GM23338 (cell line): ENCODE results near the gene ANKRD27. TPM values are rescaled to one million over a fixed set of nuclear protein-coding genes. Genes with fewer than 3 reads are reported as not detected.

Source experiments
- ATAC-seq: fragments of 200-7000 bp; cut with Tn5 transposase; 3 replicates; pipeline ENCODE4 v1.9.1; 2020
- DNase-seq: peaks from one replicate; pipeline ENCODE4 v3.0.0-alpha.2; 2015; ENCODE audit warnings: low spot score
- H2AFZ ChIP-seq: fragments of 200-600 bp; sonication (generic); 2 replicates; pipeline ENCODE4 v1.8.0; 2016; ENCODE audit warnings: antibody characterized with exemption, mild to moderate bottlenecking, moderate library complexity
- H3F3A ChIP-seq: fragments of 200-600 bp; sonication (generic); replicated peaks from 2 replicates; pipeline ENCODE4 v1.8.0; 2017; ENCODE audit warnings: antibody characterized with exemption, mixed run types, low read depth
- H3K27ac ChIP-seq: fragments of 200-600 bp; sonication (generic); 2 replicates; pipeline ENCODE4 v1.6.1; 2016; ENCODE audit warnings: low read depth
- H3K27me3 ChIP-seq: fragments of 200-600 bp; sonication (generic); 2 replicates; pipeline ENCODE4 v1.8.0; 2016; ENCODE audit warnings: mild to moderate bottlenecking, mixed run types, moderate library complexity; ENCODE audit not compliant: insufficient read depth
- H3K36me3 ChIP-seq: fragments of 200-600 bp; sonication (generic); 2 replicates; pipeline ENCODE4 v1.8.0; 2016; ENCODE audit warnings: mild to moderate bottlenecking; ENCODE audit not compliant: insufficient read depth
- H3K4me1 ChIP-seq: fragments of 200-600 bp; sonication (generic); 2 replicates; pipeline ENCODE4 v1.8.0; 2016; ENCODE audit warnings: mild to moderate bottlenecking, moderate library complexity; ENCODE audit not compliant: insufficient read depth
- H3K4me2 ChIP-seq: fragments of 200-600 bp; sonication (generic); 2 replicates; pipeline ENCODE4 v1.7.1; 2017; ENCODE audit warnings: mixed run types
- H3K4me3 ChIP-seq: fragments of 200-600 bp; sonication (generic); 2 replicates; pipeline ENCODE4 v1.6.1; 2016; ENCODE audit warnings: mixed run types
- H3K79me2 ChIP-seq: fragments of 200-600 bp; sonication (generic); replicated peaks from 2 replicates; pipeline ENCODE4 v1.8.0; 2017; ENCODE audit warnings: mild to moderate bottlenecking; ENCODE audit not compliant: insufficient read depth
- H3K9me2 ChIP-seq: fragments of 200-600 bp; sonication (generic); 2 replicates; pipeline ENCODE4 v1.8.0; 2017; ENCODE audit not compliant: insufficient read depth
- H4K20me1 ChIP-seq: fragments of 200-600 bp; sonication (generic); replicated peaks from 2 replicates; pipeline ENCODE4 v1.8.0; 2017; ENCODE audit warnings: mild to moderate bottlenecking; ENCODE audit not compliant: insufficient read depth
- H3K27ac Mint-ChIP-seq: 2 replicates; pipeline ENCODE4 v1.8.0; 2020; ENCODE audit warnings: inconsistent platforms, mild to moderate bottlenecking, moderate library complexity, mixed read lengths
- H3K27me3 Mint-ChIP-seq: 3 replicates; pipeline ENCODE4 v1.8.0; 2022; ENCODE audit warnings: low read depth, mild to moderate bottlenecking, moderate library complexity, mixed read lengths, inconsistent platforms; ENCODE audit not compliant: insufficient read depth, poor library complexity
- H3K36me3 Mint-ChIP-seq: 3 replicates; pipeline ENCODE4 v1.8.0; 2021; ENCODE audit warnings: low read depth, mild to moderate bottlenecking, inconsistent platforms, moderate library complexity, mixed read lengths
- H3K4me1 Mint-ChIP-seq: 3 replicates; pipeline ENCODE4 v1.8.0; 2020; ENCODE audit warnings: mild to moderate bottlenecking, inconsistent platforms, mixed read lengths
- H3K4me3 Mint-ChIP-seq: 3 replicates; pipeline ENCODE4 v1.8.0; 2021; ENCODE audit warnings: moderate library complexity, mild to moderate bottlenecking, inconsistent platforms, mixed read lengths
- H3K9me3 Mint-ChIP-seq: 3 replicates; pipeline ENCODE4 v1.8.0; 2020; ENCODE audit warnings: moderate library complexity, mild to moderate bottlenecking, inconsistent platforms, mixed read lengths
- EZH2 ChIP-seq: fragments of 200-600 bp; sonication (generic); IDR thresholded peaks from one replicate; pipeline ENCODE4 v1.8.0; 2017; ENCODE audit warnings: antibody characterized with exemption, mild to moderate bottlenecking, low read depth; ENCODE audit not compliant: unreplicated experiment
- EZH2phosphoT487 ChIP-seq: fragments of 200-600 bp; sonication (generic); IDR thresholded peaks from one replicate; pipeline ENCODE4 v1.8.1; 2018; ENCODE audit warnings: antibody characterized with exemption; ENCODE audit not compliant: unreplicated experiment
- NANOG ChIP-seq: IDR thresholded peaks from 2 replicates; pipeline ENCODE4 v1.6.1; 2016; ENCODE audit warnings: antibody characterized with exemption, borderline replicate concordance
- POLR2AphosphoS5 ChIP-seq: IDR thresholded peaks from 2 replicates; pipeline ENCODE4 v1.6.1; 2016; ENCODE audit warnings: antibody characterized with exemption, low read depth
- STAT1 ChIP-seq: IDR thresholded peaks from one replicate; pipeline ENCODE4 v1.6.1; 2016; ENCODE audit warnings: antibody characterized with exemption; ENCODE audit not compliant: unreplicated experiment
- ZNF114 ChIP-seq: fragments of 250-450 bp; sonication (Bioruptor Pico); IDR thresholded peaks from 2 replicates; pipeline ENCODE4 v1.5.0; 2020; ENCODE audit warnings: mild to moderate bottlenecking, moderate library complexity
- polyA plus RNA-seq: library from polyadenylated mRNA; unstranded; fragments of >200 nt; fragmentation: Nextera tagmentation; extraction: Ambion mirVana; gene quantifications from 2 replicates; pipeline ENCODE4 v1.2.1, GENCODE V29; 2016
- total RNA-seq: library from RNA; depleted of rRNA; stranded (reverse); fragments of >200 nt; shearing (Covaris generic); gene quantifications from 2 replicates; pipeline ENCODE4 v1.2.3, GENCODE V29; 2014
- TF ChIP-seq, protein P1 (sequence below): IDR thresholded peaks from one replicate; pipeline ENCODE4 v1.6.1; 2018; ENCODE audit warnings: antibody characterized with exemption; ENCODE audit not compliant: unreplicated experiment
- TF ChIP-seq, protein P2 (sequence below), 2 experiments: fragments of 200-600 bp in 1 of 2; sonication (generic) in 1 of 2; conservative IDR thresholded peaks; 2 replicates each; pipeline versions ENCODE4 v1.5.1 to v1.6.1; 2016 to 2017; ENCODE audit warnings: antibody characterized with exemption in 2 of 2, low read depth in 2 of 2, mild to moderate bottlenecking in 2 of 2, moderate library complexity in 1 of 2

Gene ANKRD27
- total and polyA plus RNA-seq, 2 experiments from 2014 or later, result 16.7 to 48.7 TPM

- TF ChIP-seq, protein P1, sequence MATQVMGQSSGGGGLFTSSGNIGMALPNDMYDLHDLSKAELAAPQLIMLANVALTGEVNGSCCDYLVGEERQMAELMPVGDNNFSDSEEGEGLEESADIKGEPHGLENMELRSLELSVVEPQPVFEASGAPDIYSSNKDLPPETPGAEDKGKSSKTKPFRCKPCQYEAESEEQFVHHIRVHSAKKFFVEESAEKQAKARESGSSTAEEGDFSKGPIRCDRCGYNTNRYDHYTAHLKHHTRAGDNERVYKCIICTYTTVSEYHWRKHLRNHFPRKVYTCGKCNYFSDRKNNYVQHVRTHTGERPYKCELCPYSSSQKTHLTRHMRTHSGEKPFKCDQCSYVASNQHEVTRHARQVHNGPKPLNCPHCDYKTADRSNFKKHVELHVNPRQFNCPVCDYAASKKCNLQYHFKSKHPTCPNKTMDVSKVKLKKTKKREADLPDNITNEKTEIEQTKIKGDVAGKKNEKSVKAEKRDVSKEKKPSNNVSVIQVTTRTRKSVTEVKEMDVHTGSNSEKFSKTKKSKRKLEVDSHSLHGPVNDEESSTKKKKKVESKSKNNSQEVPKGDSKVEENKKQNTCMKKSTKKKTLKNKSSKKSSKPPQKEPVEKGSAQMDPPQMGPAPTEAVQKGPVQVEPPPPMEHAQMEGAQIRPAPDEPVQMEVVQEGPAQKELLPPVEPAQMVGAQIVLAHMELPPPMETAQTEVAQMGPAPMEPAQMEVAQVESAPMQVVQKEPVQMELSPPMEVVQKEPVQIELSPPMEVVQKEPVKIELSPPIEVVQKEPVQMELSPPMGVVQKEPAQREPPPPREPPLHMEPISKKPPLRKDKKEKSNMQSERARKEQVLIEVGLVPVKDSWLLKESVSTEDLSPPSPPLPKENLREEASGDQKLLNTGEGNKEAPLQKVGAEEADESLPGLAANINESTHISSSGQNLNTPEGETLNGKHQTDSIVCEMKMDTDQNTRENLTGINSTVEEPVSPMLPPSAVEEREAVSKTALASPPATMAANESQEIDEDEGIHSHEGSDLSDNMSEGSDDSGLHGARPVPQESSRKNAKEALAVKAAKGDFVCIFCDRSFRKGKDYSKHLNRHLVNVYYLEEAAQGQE, result no peak
Measured at GRCh38 chr19:32691291-32691951, 16.4 kb upstream of the ANKRD27 start, which contains the start of gene NUDT19 (continued).

DNA sequence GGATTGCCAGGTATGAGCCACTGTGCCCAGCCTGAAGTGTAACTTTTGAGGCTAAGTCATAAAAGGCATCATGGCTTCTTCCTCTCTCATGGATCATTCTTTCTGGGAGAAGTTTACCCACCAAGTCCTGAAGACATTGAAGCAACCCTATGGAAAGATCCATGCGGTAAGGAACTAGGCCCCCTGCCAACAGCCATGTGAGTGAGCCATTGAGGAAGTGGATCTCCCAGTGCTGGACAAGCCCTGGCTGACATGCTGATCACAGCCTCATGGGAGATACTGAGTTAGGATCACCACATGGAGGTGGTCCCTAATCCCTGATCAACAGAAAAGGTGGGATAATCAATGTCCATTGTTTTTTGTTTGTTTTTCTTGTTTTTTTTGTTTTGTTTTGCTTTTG lies 13.3 kb upstream of the ANKRD27 start:
- Histone ChIP-seq H3K27me3 (peaks cover 25% of the 10 kb centered on the region), H4K20me1 (no peaks in the 10 kb centered on the region; the same call in 1 of the 2 replicates), H2AFZ (no peak overlapping the region), H3K4me1 (peaks cover 6% of the 10 kb centered on the region; the same call in 1 of the 2 replicates), H3K36me3 (0 out of 2 replicates have a peak, but pooled peaks cover 5% of the 10 kb centered on the region), H3K27ac (no peak overlapping the region), H3K4me3 (no peak overlapping the region), H3K9me2 (peaks cover 4% of the 10 kb centered on the region), H3K79me2 (peaks cover 4% of the 10 kb centered on the region; the same call in 1 of the 2 replicates), H3K4me2 (no peak overlapping the region), H3F3A (0 out of 2 replicates have a peak, but pooled peaks cover 4% of the 10 kb centered on the region)
- peaks cover 15% of the 10 kb centered on the region for H3K27me3 Mint-ChIP-seq
- peaks cover 9% of the 10 kb centered on the region for H3K4me1 Mint-ChIP-seq
- no peak overlapping the region for H3K27ac Mint-ChIP-seq
- DNase-seq (no peak), ATAC-seq (no peak)
- no peak overlapping the region for H3K4me3 Mint-ChIP-seq
- peaks cover 7% of the 10 kb centered on the region; the same call in 2 of the 3 replicates for H3K9me3 Mint-ChIP-seq
- H3K36me3 Mint-ChIP-seq, result peaks cover 7% of the 10 kb centered on the region
- TF ChIP-seq NANOG, result no peak
- TF ChIP-seq POLR2AphosphoS5, result no peak
- TF ChIP-seq ZNF114 (CRISPR knock-in tag), result no peak
- no peak for TF ChIP-seq STAT1
- TF ChIP-seq, protein P1, result no peak
- TF ChIP-seq, protein P2, sequence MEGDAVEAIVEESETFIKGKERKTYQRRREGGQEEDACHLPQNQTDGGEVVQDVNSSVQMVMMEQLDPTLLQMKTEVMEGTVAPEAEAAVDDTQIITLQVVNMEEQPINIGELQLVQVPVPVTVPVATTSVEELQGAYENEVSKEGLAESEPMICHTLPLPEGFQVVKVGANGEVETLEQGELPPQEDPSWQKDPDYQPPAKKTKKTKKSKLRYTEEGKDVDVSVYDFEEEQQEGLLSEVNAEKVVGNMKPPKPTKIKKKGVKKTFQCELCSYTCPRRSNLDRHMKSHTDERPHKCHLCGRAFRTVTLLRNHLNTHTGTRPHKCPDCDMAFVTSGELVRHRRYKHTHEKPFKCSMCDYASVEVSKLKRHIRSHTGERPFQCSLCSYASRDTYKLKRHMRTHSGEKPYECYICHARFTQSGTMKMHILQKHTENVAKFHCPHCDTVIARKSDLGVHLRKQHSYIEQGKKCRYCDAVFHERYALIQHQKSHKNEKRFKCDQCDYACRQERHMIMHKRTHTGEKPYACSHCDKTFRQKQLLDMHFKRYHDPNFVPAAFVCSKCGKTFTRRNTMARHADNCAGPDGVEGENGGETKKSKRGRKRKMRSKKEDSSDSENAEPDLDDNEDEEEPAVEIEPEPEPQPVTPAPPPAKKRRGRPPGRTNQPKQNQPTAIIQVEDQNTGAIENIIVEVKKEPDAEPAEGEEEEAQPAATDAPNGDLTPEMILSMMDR (conservative IDR thresholded peaks at IDR 0.05; ENCODE audit: low read depth in 2 of 2), result no peak
- no peak for TF ChIP-seq EZH2phosphoT487
- TF ChIP-seq EZH2, result no peak
